GM12878 (cell line): Measurements from ENCODE around the gene ATRNL1. TPM values are rescaled to one million over a fixed set of nuclear protein-coding genes. Genes with fewer than 3 reads are reported as not detected.

ENCODE experiments used
- ATAC-seq: fragments of 200-7000 bp; cut with Tn5 transposase; 3 replicates; pipeline ENCODE4 v1.9.1; 2020; ENCODE audit warnings: mild to moderate bottlenecking, moderate library complexity
- BruUV-seq: library from RNA; stranded (reverse); fragments of 400-500 nt; replicated peaks from 2 replicates; lab custom pipeline; 2021; lab: Mats Ljungman, UMichigan
- CTCF ChIA-PET: fragments of 300-600 bp; sonication (Branson Sonifier 250); formaldehyde crosslinking; extraction: SDS; loops from one replicate; lab custom pipeline; 2021; ENCODE audit warnings: inconsistent platforms; lab: Yijun Ruan, JAX
- POLR2A ChIA-PET: fragments of 350-600 bp; formaldehyde crosslinking; extraction: SDS; loops from one replicate; lab custom pipeline; 2021; ENCODE audit warnings: inconsistent platforms; lab: Charles Lee
- RAD21 ChIA-PET: fragments of 300-600 bp; sonication (Branson Sonifier 250); formaldehyde crosslinking; loops from one replicate; lab custom pipeline; 2023; ENCODE audit warnings: antibody characterized with exemption; ENCODE audit not compliant: unreplicated experiment; lab: Charles Lee
- SMC1A ChIA-PET: fragments of 300-600 bp; sonication (Branson Sonifier 250); formaldehyde crosslinking; loops from one replicate; lab custom pipeline; 2023; ENCODE audit not compliant: unreplicated experiment, uncharacterized antibody; lab: Charles Lee
- DNase-seq: peaks from one replicate; pipeline ENCODE4 v3.0.0-alpha.2; 2011; ENCODE audit warnings: low read depth, low spot score
- FAIRE-seq: peaks from 3 replicates; lab custom pipeline; 2011; peaks lifted over from hg19 to GRCh38; lab: Jason Lieb, UNC
- H2AFZ ChIP-seq: 2 replicates; pipeline ENCODE4 v1.6.0; 2011; ENCODE audit warnings: low read depth, low read length, control low read depth; ENCODE audit not compliant: control insufficient read depth
- H3K27ac ChIP-seq: 2 replicates; pipeline ENCODE4 v1.5.1; 2011; ENCODE audit warnings: control low read depth; ENCODE audit not compliant: control insufficient read depth, insufficient read depth
- H3K27me3 ChIP-seq, 2 experiments: replicated peaks in 1 of 2; 2 replicates each; pipeline versions ENCODE4 v1.6.0 to v1.6.1; 2011; ENCODE audit warnings: low read length in 1 of 2; ENCODE audit not compliant: control insufficient read depth in 2 of 2, insufficient read depth in 2 of 2
- H3K36me3 ChIP-seq, 2 experiments: 2 replicates each; pipeline ENCODE4 v1.5.1; 2011; ENCODE audit warnings: low read length in 1 of 2; ENCODE audit not compliant: control insufficient read depth in 2 of 2, insufficient read depth in 2 of 2
- H3K4me1 ChIP-seq: 2 replicates; pipeline ENCODE4 v1.6.1; 2011; ENCODE audit warnings: mild to moderate bottlenecking, low read length, moderate library complexity, mixed read lengths; ENCODE audit not compliant: control insufficient read depth, insufficient read depth
- H3K4me2 ChIP-seq: 2 replicates; pipeline ENCODE4 v1.6.0; 2011; ENCODE audit warnings: control low read depth; ENCODE audit not compliant: control insufficient read depth, insufficient read depth
- H3K4me3 ChIP-seq: fragments of 200-600 bp; sonication (generic); 2 replicates; pipeline ENCODE4 v1.5.1; 2016
- H3K79me2 ChIP-seq: 2 replicates; pipeline ENCODE4 v1.6.0; 2011; ENCODE audit warnings: low read length; ENCODE audit not compliant: control insufficient read depth, insufficient read depth
- H3K9ac ChIP-seq: 2 replicates; pipeline ENCODE4 v1.8.0; 2011; ENCODE audit warnings: low read length, control low read depth, mixed read lengths; ENCODE audit not compliant: control insufficient read depth, insufficient read depth
- H3K9me3 ChIP-seq: replicated peaks from 3 replicates; pipeline ENCODE4 v1.5.1; 2011; ENCODE audit warnings: mild to moderate bottlenecking, low read length; ENCODE audit not compliant: control insufficient read depth, insufficient read depth
- H4K20me1 ChIP-seq: 2 replicates; pipeline ENCODE4 v1.6.0; 2011; ENCODE audit not compliant: control insufficient read depth, insufficient read depth
- BMI1 ChIP-seq: fragments of 450-650 bp; IDR thresholded peaks from 2 replicates; pipeline ENCODE4 v1.6.1; 2016; ENCODE audit warnings: mild to moderate bottlenecking, moderate library complexity, borderline replicate concordance
- CEBPB ChIP-seq, 2 experiments: fragments of 150-350 bp in 1 of 2; IDR thresholded peaks; 2 replicates each; pipeline ENCODE4 v1.6.1; 2012 to 2014; ENCODE audit warnings: low read depth in 2 of 2, low read length in 2 of 2, borderline replicate concordance in 1 of 2, inconsistent platforms in 1 of 2
- CTCF ChIP-seq, 3 experiments: IDR thresholded peaks in 2 of 3; conservative IDR thresholded peaks in 1 of 3; 2 replicates each; pipeline ENCODE4 v1.5.1; 2011; ENCODE audit warnings: low read depth in 3 of 3, low read length in 3 of 3, mild to moderate bottlenecking in 3 of 3, control low read depth in 2 of 3, moderate library complexity in 2 of 3, inconsistent platforms in 1 of 3, mixed read lengths in 1 of 3; ENCODE audit not compliant: control insufficient read depth in 2 of 3, insufficient read depth in 1 of 3; ENCODE audit errors: extremely low read depth in 1 of 3
- EP300 ChIP-seq, 2 experiments: fragments of 150-350 bp in 1 of 2; IDR thresholded peaks; 2 replicates each; pipeline ENCODE4 v1.6.1; 2011 to 2012; ENCODE audit warnings: low read depth in 2 of 2, low read length in 2 of 2, borderline replicate concordance in 1 of 2, improper control_type of control experiment in 1 of 2, inconsistent platforms in 1 of 2; ENCODE audit not compliant: control insufficient read depth in 1 of 2
- GABPA ChIP-seq: IDR thresholded peaks from 2 replicates; pipeline ENCODE4 v1.6.1; 2014; ENCODE audit warnings: antibody characterized with exemption, low read depth, mild to moderate bottlenecking, inconsistent platforms
- JUNB ChIP-seq: IDR thresholded peaks from 2 replicates; pipeline ENCODE4 v1.6.1; 2016; ENCODE audit warnings: antibody characterized with exemption, mild to moderate bottlenecking
- NFYA ChIP-seq: IDR thresholded peaks from 2 replicates; pipeline ENCODE4 v1.6.1; 2011; ENCODE audit warnings: low read depth, mild to moderate bottlenecking, low read length, improper control_type of control experiment, borderline replicate concordance
- NR2C2 ChIP-seq: IDR thresholded peaks from 2 replicates; pipeline ENCODE4 v1.6.1; 2011; ENCODE audit warnings: borderline replicate concordance, low read depth; ENCODE audit not compliant: control insufficient read depth, insufficient read length
- PKNOX1 ChIP-seq: fragments of 450-650 bp; IDR thresholded peaks from 2 replicates; pipeline ENCODE4 v1.6.1; 2016; ENCODE audit warnings: mild to moderate bottlenecking
- POLR2A ChIP-seq: IDR thresholded peaks from 2 replicates; pipeline ENCODE4 v1.6.1; 2011; ENCODE audit warnings: low read depth, mild to moderate bottlenecking, low read length
- POU2F2 ChIP-seq: IDR thresholded peaks from 3 replicates; pipeline ENCODE4 v1.6.1; 2011; ENCODE audit warnings: low read depth, mild to moderate bottlenecking, low read length, borderline replicate concordance
- RFX5 ChIP-seq: IDR thresholded peaks from 2 replicates; pipeline ENCODE4 v1.6.1; 2011; ENCODE audit warnings: low read depth, low read length, improper control_type of control experiment
- SMAD1 ChIP-seq: fragments of 450-650 bp; IDR thresholded peaks from 2 replicates; pipeline ENCODE4 v1.6.1; 2018; ENCODE audit warnings: mild to moderate bottlenecking, low read depth; ENCODE audit not compliant: partially characterized antibody
- ZBTB11 ChIP-seq: fragments of 450-650 bp; formaldehyde crosslinking; IDR thresholded peaks from 2 replicates; pipeline ENCODE4 v1.5.0; 2022; ENCODE audit warnings: mild to moderate bottlenecking, missing genetic modification characterization
- WGBS: methylation state at CpG from one replicate; pipeline ENCODE4 v1.1.6; 2016; ENCODE audit warnings: low lambda C conversion rate; ENCODE audit not compliant: insufficient replicate concordance, insufficient coverage; ENCODE audit errors: missing lambda C conversion rate; 5-methylcytosine and 5-hydroxymethylcytosine counted together
- in situ Hi-C: fragments of 300-500 bp; cut with MboI; formaldehyde crosslinking; loops from 9 replicates; pipeline ENCODE4 v1.14.3; 2018; ENCODE audit warnings: mixed read lengths
- intact Hi-C: fragments of 100-400 bp; cut with micrococcal nuclease; formaldehyde crosslinking; loops from one replicate; pipeline ENCODE4 v1.14.2; 2022; ENCODE audit not compliant: unreplicated experiment
- polyA plus RNA-seq, 11 experiments: library from polyadenylated mRNA; depleted of rRNA in 4 of 11; unstranded in 6 of 11; stranded (reverse) in 5 of 11; fragments of >200 nt; fragmentation: Nextera tagmentation in 4 of 11; fragmentation: Illumina TruSeq in 1 of 11; extraction: Ambion mirVana in 4 of 11; extraction: Trizol in 1 of 11; gene quantifications; 1 replicate in 1 of 11; 2 replicates in 10 of 11; pipeline versions ENCODE4 v1.2.1 to v1.2.3, GENCODE V29; 2011 to 2016; ENCODE audit warnings: inconsistent platforms in 2 of 11, missing spikeins in 2 of 11, low read depth in 1 of 11
- total RNA-seq, 4 experiments: library from RNA; depleted of rRNA in 3 of 4; stranded (reverse); fragments of >200 nt in 3 of 4; fragmentation: Illumina TruSeq in 1 of 4; extraction: Trizol in 1 of 4; gene quantifications; 2 replicates each; pipeline versions ENCODE4 v1.2.1 to v1.2.3, GENCODE V29; 2013 to 2021

The ATRNL1 gene
- total and polyA plus RNA-seq, 10 of the 15 experiments (the other 5 are each of a cell fraction or from before 2014, with no cell fraction given): 0.03 to 1.4 (median 0.34) TPM

GRCh38 chr10:115624448-115624847, 531.3 kb downstream of the ATRNL1 start:
- ChIA-PET POLR2A (no interaction called here), CTCF (no interaction called here), RAD21 (no interaction called here), SMC1A (no interaction called here)
- H3K4me3 ChIP-seq: no peak overlapping the region
- H4K20me1 ChIP-seq: no peaks in the 10 kb centered on the region
- FAIRE-seq (no peak), ATAC-seq (no peak), DNase-seq (no peak)
- intact Hi-C loops: no loop called here
- H3K27me3 ChIP-seq: no peaks in the 10 kb centered on the region
- no TSS peak for BruUV-seq
- no peak overlapping the region for H2AFZ ChIP-seq
- in situ Hi-C loops: no loop called here
- H3K27ac ChIP-seq: no peak overlapping the region
- H3K4me1 ChIP-seq: no peaks in the 10 kb centered on the region
- no peaks in the 10 kb centered on the region for H3K79me2 ChIP-seq
- no peak overlapping the region for H3K9ac ChIP-seq
- WGBS: 18% methylated on average over 4 of the region's 4 CpGs
- no peaks in the 10 kb centered on the region for H3K9me3 ChIP-seq
- no peaks in the 10 kb centered on the region for H3K36me3 ChIP-seq
- no peak overlapping the region for H3K4me2 ChIP-seq
- TF ChIP-seq SMAD1 (no peak), POLR2A (no peak), CEBPB (IDR thresholded peaks at IDR 0.05; ENCODE audit: borderline replicate concordance in 1 of 2, low read depth in 2 of 2, low read length in 2 of 2) (no peak), NR2C2 (no peak), PKNOX1 (no peak), CTCF (IDR thresholded peaks at IDR 0.05 in 2 of 3, conservative IDR thresholded peaks at IDR 0.05 in 1 of 3; ENCODE audit: control insufficient read depth in 2 of 3, extremely low read depth in 1 of 3, insufficient read depth in 1 of 3, low read depth in 3 of 3, low read length in 3 of 3) (no peak), BMI1 (no peak), EP300 (IDR thresholded peaks at IDR 0.05; ENCODE audit: borderline replicate concordance in 1 of 2, control insufficient read depth in 1 of 2, low read depth in 2 of 2, low read length in 2 of 2) (no peak), POU2F2 (no peak), ZBTB11 (CRISPR knock-in tag) (no peak), NFYA (no peak), RFX5 (no peak), JUNB (no peak), GABPA (no peak)
